Hepatocyte (in vitro differentiated cells): ENCODE results near the gene SCN11A.

Source experiments
- EZH2 ChIP-seq: fragments of 200-600 bp; sonication (generic); IDR thresholded peaks from 2 replicates; pipeline ENCODE4 v1.6.1; 2016; ENCODE audit warnings: antibody characterized with exemption, mild to moderate bottlenecking, borderline replicate concordance
- EZH2phosphoT487 ChIP-seq: fragments of 200-600 bp; sonication (generic); IDR thresholded peaks from one replicate; pipeline ENCODE4 v1.6.1; 2018; ENCODE audit warnings: antibody characterized with exemption, mild to moderate bottlenecking, low read depth, moderate library complexity; ENCODE audit not compliant: unreplicated experiment, severe bottlenecking
- TF ChIP-seq, protein P1 (sequence below): fragments of 200-600 bp; sonication (generic); IDR thresholded peaks from 2 replicates; pipeline ENCODE4 v1.5.1; 2016; ENCODE audit warnings: antibody characterized with exemption, mild to moderate bottlenecking; ENCODE audit not compliant: poor library complexity

DNA sequence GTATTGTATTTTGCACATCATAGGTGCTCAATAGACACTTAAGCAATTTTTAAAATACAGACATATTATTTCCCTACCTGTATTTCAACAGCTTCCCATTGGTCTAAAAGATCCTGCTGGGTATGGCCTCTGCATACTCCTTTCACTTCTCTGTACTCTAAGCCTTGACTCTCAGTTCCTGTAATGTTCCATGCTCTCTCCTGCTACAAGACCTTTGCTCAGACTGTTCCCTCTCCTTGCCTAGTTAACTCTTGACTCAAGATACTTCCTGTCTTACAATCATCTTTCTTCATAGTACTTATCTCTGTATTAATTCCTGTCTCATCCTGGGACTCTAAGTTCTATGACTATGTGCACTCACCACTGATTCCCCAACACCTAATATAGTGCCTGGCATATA is 1.7 kb downstream of the SCN11A start:
- TF ChIP-seq EZH2phosphoT487 (no peak), EZH2 (no peak)
- TF ChIP-seq, protein P1, sequence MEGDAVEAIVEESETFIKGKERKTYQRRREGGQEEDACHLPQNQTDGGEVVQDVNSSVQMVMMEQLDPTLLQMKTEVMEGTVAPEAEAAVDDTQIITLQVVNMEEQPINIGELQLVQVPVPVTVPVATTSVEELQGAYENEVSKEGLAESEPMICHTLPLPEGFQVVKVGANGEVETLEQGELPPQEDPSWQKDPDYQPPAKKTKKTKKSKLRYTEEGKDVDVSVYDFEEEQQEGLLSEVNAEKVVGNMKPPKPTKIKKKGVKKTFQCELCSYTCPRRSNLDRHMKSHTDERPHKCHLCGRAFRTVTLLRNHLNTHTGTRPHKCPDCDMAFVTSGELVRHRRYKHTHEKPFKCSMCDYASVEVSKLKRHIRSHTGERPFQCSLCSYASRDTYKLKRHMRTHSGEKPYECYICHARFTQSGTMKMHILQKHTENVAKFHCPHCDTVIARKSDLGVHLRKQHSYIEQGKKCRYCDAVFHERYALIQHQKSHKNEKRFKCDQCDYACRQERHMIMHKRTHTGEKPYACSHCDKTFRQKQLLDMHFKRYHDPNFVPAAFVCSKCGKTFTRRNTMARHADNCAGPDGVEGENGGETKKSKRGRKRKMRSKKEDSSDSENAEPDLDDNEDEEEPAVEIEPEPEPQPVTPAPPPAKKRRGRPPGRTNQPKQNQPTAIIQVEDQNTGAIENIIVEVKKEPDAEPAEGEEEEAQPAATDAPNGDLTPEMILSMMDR, result no peak
